HG02973 (cell line): Measurements from ENCODE around the gene ANO9.
"Not testable (repeated sequence)": the region's sequence is repeated elsewhere in the genome, so short reads cannot be mapped to it uniquely, and the experiment has no call there.

Experiments used
- ATAC-seq: cut with Tn5 transposase; IDR thresholded peaks from one replicate; pipeline ENCODE4 v1.9.1; 2021; ENCODE audit warnings: moderate library complexity; ENCODE audit not compliant: unreplicated experiment

Gene ANO9

DNA sequence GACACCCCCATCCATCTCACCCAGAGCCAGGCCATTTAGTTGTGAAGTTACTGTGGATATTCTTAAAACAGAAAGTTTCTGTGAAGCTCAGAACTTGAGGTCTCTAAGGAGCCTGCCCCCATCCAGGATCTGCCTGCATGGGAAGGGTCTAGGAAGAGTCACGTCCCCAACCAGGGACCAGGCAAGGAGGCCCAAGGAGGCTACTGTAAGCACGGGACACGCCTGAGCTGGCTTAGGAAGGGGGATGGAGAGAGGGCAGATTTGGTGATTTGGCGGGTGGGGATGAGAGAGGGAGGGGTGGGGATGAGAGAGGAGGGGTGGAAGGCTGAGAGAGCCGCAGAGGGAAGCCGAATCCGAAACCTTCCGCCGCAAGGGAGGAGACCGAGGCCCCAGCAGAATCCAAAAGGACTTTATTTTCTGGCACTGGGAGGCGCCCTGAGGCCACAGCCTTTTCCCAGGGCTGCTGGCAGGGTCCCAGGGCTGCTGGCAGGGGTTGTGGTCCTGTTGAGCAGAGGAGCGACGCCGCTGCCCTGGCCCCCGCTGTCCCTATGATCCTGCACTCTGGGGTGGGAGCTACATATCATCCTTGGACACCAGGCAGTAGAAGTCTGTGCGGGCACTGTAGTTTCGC, 36.4 kb downstream of the ANO9 start:
- ATAC-seq: no peak

DNA sequence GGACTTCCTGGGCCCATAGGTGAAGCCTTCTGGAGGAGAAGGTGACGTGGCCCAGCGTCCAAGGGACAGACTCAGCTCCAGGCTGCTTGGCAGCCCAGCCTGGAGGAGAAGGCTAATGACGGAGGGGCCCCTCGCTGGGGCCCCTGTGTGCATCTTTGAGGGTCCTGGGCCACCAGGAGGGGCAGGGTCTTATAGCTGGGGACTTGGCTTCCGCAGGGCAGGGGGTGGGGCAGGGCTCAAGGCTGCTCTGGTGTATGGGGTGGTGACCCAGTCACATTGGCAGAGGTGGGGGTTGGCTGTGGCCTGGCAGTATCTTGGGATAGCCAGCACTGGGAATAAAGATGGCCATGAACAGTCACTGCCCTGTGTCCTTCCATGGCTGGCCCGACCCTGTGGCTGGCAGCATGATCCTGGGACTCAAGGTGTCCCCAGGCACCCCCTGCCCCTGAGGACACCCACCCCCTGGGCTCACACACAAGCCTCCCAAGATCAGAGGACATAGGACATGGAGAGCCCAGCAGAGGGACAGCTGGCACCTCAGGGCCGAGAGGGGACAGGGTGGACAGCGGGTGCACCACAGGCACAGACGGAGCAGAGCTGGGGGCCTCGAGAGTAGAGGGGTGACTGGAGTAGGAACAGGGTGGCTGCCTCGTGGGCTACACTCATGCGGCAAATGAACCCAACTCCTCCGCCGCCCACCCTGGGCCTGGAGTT, 37.1 kb downstream of the ANO9 start:
- ATAC-seq: no peak

DNA sequence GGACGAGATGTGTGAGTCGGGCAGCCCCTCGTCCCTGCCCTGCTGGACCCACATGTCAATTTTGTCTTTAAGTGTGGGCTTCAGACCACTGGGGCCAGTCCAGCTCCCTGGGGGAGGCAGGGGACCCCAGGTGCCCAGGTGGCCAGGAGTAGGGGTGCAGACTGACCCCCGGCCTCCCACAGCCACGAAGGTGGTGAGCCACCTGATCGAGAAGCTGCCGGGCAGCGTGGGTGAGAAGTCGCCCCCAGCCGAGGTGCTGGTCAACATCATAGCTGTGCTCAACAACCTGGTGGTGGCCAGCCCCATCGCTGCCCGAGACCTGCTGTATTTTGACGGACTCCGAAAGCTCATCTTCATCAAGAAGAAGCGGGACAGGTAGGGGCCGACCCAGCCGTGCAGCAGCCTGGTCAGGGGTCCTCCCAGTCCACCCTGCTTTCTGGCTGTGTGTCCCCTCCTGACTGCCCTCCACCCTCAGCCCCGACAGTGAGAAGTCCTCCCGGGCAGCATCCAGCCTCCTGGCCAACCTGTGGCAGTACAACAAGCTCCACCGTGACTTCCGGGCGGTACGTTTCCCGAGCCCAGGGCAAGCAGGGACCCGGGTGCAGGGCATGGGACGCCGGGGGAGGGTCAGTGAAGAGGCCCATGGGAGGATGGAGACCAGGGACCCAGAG, 37.9 kb downstream of the ANO9 start:
- ATAC-seq: no peak

DNA sequence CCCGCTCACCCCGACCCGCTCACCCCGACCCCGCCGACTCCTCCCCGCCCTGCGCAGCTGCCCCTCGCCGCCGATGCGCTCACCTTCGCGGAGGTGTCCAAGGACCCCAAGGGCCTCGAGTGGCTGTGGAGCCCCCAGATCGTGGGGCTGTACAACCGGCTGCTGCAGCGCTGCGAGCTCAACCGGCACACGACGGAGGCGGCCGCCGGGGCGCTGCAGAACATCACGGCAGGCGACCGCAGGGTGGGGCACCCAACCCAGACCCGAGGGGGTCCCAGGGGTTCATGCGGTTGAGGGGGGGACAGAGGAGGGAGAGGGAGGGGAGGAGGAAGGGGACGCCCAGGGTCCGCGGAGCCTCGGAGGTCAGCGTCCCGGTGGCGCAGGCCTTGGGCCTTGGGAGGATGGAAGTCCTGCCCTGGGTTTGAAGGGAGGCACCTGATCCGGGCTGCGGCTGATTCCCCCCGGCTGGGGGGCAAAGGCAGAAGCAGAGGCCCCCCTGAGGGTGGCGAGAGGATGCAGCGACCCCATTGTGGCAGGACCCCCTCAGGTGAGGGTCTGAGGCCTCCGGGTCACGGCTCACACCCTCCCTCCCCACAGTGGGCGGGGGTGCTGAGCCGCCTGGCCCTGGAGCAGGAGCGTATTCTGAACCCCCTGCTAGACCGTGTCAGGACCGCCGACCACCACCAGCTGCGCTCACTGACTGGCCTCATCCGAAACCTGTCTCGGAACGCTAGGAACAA, 38.6 kb downstream of the ANO9 start:
- ATAC-seq: no peak

DNA sequence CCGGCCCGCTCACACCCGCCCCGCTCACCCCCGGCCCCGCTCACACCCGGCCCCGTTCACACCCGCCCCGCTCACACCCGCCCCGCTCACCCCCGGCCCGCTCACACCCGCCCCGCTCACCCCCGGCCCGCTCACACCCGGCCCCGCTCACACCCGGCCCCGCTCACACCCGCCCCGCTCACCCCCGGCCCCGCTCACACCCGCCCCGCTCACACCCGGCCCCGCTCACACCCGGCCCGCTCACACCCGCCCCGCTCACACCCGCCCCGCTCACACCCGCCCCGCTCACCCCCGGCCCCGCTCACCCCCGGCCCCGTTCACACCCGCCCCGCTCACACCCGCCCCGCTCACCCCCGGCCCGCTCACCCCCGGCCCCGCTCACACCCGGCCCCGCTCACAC, 40.6 kb downstream of the ANO9 start:
- not testable (repeated sequence) for ATAC-seq

DNA sequence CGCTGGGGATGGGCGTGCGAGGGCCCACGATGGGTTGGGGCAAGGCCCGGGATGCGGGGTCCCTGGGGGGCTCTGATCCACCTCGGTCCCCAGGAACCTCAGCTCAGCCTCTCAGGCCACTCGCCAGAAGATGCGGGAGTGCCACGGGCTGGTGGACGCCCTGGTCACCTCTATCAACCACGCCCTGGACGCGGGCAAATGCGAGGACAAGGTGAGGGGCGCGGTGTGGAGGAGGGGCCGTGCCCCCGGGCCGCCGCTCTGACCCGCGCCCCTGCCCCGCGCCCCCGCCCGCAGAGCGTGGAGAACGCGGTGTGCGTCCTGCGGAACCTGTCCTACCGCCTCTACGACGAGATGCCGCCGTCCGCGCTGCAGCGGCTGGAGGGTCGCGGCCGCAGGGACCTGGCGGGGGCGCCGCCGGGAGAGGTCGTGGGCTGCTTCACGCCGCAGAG, 41.5 kb downstream of the ANO9 start:
- no peak for ATAC-seq

DNA sequence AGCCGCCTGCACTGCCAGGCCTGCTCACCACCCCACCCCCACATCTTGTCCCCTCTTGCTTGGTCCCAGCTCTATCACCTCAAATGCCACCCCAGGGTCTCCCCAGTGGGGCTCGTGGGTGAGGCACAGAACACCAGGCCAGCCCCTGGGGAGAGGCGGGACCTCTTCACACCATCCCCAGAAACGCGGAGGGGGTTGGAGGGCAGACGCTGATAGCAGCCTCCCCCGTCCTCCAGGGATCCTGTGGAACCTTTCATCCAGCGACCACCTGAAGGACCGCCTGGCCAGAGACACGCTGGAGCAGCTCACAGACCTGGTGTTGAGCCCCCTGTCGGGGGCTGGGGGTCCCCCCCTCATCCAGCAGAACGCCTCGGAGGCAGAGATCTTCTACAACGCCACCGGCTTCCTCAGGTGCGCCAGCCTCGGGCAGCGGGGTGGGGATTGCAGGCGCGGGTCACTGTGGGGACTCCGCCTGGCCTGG, 42.0 kb downstream of the ANO9 start:
- no peak for ATAC-seq

DNA sequence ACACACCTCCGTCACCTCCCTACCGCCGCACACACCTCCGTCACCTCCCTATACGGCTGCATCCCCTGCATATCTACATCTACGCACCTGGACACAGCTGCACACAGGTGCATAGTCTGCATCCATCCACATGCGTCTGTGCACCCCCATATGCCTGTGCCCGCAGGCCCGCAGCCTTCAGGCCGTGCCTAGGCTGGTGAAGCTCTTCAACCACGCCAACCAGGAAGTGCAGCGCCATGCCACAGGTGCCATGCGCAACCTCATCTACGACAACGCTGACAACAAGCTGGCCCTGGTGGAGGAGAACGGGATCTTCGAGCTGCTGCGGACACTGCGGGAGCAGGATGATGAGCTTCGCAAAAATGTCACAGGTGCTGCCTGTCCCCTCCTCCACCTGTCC, 43.0 kb downstream of the ANO9 start:
- ATAC-seq: no peak

DNA sequence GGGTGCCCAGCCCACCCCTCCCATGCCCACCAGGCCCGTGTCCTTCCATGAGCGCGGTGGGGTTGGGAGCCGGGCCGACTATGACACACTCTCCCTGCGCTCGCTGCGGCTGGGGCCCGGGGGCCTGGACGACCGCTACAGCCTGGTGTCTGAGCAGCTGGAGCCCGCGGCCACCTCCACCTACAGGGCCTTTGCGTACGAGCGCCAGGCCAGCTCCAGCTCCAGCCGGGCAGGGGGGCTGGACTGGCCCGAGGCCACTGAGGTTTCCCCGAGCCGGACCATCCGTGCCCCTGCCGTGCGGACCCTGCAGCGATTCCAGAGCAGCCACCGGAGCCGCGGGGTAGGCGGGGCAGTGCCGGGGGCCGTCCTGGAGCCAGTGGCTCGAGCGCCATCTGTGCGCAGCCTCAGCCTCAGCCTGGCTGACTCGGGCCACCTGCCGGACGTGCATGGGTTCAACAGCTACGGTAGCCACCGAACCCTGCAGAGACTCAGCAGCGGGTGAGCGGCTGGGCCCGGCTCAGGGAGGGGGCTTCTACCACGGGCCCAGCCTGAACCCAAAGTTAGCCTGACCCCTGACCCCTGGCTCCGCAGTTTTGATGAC, 44.8 kb downstream of the ANO9 start:
- peak; percentile 57 for ATAC-seq

DNA sequence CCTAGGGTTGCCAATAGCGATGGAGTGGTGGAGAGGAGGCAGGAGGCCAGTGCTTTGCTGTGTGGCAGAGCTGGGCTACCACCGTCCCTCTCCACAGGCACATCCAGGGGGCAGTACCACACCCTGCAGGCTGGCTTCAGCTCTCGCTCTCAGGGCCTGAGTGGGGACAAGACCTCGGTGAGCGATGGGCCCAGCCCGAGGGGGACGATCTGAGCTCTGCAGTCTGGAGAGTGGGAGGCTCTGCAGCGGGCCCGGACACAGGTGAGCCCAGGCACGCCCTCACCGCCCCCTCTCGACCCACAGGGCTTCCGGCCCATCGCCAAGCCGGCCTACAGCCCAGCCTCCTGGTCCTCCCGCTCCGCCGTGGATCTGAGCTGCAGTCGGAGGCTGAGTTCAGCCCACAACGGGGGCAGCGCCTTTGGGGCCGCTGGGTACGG, 45.3 kb downstream of the ANO9 start:
- ATAC-seq: no peak

DNA sequence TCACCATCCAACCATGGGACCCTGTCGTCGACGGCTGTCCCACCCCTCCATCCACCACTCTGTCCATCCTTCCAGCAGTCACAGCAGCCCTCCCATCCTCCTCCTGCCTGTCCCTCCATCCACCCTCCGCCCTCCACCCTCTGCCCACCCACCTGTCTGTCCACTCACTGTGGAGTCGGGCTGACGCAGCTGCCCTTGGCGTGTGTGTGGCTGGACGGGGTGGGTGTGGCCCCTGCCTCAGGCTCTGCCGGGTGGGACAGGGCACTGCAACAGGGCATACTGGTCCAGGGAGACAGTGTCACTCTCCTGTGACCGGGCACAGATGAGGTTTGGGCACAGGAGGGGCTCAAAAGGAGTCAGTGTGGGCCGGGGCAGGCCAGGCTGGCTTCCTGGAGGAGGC, 45.9 kb downstream of the ANO9 start:
- ATAC-seq: no peak

DNA sequence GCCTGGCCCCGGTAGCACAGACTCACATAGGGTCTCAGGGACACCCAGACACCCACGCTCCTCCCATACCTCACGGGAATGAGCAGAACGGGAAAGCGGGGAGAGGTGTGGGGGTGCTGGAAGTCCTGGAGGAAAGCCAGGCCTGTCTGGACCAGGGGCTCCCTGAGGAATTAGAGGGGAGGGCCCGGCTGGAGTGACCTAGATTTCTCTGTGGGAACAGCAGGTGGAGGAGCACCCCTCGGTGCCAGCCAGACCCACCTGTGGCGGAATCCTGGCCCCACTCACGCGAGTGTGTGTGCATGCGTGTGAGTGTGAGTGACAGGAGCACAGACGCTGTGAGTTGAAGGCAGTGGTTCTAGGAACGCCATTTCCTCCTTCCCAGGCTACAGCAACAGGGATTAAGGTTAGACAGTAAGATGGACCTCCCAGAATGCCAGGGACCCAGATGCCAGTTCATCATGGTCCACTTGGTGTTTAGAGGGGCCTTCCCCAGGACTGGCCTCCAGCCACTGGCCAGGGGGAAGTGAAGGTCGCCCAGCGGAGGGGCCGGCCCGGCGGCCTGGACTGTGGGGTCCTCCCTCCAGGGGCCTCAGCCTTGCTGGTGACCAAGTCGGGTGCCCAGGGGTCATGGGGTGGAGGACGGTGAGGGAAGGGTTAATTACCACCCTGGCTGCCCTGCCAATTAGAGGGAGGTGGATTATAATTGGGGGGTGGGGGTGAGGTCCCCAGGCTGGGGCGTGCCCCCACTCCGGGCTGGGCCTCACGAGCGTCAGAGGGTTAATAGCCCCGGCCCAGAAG, 46.8 kb downstream of the ANO9 start:
- no peak for ATAC-seq

DNA sequence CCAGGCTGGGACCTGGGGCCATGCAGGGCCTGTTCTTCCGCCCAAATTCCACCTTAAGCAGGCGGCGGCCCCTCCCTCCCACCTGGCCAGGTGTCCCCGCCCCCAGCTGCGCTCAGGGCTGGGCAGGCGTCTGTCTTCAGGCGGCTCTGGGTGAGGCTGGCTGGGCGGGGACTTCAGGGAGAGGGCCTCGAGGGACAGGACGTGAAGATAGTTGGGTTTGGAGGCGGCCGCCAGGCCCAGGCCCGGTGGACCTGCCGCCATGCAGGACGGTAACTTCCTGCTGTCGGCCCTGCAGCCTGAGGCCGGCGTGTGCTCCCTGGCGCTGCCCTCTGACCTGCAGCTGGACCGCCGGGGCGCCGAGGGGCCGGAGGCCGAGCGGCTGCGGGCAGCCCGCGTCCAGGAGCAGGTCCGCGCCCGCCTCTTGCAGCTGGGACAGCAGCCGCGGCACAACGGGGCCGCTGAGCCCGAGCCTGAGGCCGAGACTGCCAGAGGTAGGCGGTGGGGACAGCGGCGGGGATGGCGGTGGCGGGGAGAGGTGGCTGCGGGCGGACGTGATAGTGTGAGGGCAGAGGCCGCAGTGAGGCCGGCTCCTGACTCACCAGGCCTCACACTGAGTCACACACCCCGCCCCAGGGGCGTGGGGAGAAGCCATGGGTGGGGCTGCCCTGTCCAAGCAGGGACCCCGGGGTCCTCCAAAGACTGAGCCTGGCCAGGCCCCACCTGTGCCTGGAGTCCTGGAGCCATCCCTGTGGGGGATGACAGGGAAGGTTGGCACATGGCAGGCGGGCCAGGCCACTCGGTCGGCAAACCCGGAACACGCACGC, 47.6 kb downstream of the ANO9 start, which contains the start of gene PKP3:
PKP3 (plus strand) TSS at position 176 of the 824 bp plus-strand sequence; CDS start at position 260, 84 bp downstream.
- ATAC-seq: no peak

DNA sequence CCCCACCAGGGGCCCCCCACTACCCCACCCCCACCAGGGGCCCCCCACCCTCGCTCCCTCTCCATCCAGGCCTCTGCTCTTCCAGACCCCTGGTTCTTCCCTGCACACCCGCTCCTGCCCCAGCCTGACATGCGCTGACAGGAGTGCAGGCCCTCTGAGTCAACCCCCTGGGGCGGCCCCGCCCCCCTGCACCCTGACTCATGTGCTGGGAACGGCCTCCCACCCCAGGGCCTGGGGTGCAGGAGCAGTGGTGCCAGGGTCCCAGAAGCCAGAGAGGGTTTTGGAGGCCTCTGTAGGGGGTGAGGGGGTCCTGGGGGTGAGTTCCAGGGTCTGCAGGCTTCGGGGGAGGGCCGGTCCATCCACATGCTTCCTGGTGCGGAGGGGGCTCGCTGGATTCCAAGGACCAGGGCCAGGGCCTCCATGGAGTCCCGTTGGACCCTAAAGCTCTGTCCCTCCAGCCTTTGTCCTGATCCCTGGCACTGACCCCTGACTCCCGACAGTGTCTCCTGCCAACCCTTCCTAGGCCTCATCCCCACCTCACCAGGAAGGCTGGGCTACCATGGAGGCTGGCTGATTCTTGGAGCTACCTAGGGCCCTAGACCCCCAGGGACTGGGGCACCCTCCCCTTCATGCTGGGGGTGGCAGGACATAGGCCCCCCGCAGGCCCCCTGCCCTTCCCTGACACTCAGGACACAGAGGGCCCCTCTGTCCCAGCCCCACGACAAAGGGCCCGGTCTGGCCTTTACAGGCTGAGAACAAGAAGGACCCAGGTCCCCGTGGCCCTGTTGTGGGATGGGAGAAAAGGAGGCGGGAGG, 48.4 kb downstream of the ANO9 start:
- no peak for ATAC-seq

DNA sequence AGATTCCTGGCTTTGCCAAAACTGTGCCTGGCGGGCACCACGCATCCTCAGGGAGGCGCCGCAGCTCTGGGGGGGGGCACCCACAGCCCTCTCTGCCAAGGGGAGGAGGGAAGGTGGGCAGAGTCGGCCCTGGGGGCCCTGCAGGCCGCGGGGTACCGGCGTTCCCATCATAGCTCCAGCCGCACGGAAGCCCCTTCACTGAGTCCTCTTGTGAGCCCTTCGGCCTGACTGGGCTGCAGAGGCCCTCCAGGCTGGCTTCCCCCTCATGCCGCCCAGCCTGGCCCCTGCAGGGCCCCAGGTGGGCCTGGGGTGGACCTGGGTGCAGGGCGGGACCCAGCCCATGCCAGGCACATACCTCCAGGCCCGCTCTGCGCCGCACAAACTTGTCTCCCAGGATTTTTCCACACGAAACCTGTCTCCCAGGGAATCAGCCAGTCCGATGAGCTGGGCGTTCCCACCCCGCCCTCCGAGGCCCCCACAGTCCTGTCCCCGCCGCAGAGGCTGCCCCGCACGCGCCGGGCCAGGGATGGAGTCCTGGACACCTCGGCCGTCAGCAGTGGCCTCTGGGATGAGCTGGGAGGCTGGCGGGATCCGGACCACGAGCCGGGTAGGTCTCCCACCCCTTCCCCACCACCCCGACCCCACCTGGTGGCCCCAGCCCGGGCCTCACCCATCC, 49.6 kb downstream of the ANO9 start:
- ATAC-seq: no peak

DNA sequence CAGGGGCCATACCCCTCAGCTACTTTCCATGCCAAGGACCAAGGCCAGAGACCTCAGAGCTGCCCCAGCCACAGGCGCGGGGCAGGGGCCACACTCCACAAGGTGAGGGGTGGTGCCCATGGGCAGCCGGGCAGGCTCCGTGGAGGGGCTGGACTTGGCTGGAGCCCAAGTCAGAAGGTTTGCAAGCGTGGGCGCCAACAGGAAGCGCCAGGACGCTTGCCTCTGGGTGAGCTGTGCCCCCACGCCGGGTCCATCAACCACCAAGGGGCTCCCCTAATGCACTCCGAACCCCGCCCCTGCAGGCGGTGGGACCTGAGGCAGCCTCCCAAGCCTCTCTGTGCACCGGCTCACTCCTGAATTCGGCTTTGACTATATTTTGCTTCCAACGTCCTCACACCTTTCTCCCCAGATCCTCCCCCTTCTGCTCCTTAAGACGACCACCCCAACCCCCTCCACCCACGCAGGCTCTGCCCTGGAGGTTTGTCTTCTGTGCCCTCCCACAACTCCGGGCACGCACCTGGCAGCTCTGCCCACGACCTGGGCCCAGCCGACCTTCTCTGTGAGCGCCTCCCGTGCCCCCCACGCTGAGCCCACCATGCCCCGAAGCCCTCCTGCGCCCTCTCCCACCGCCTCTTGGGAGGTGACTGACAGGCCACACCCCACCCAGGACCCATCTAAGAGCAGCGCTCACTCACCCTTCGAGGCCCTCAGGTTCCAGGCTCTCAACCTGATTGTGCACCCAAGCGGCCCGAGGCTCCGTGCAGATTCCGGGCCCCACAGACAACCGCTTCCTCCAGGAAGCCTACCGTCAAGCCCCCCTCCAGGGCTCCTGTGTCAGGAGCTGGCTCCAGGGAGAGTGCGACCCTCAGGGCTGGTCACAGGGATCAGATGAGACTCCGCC, 50.4 kb downstream of the ANO9 start:
- ATAC-seq: no peak

DNA sequence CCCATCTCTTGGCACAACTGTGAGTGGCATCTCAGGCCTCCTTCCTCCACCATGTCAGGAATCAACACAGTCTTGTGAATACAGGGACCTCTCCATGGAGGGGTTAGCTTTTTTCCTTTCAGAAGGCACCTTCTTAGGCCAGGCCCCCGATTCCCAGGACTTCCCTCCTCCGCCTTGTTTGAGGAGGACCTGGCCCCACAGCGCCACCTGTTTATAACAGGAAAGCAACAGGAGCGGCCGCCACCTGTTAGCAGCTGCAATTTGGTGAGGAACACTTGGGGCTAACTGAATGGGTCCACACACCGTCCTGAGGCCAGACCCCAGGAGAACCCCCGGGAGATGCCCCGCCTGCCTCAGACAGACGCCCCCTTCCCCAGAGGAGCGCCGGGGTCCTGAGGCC, 51.6 kb downstream of the ANO9 start:
- ATAC-seq: no peak
